IMR-90 (cell line): ENCODE results near the gene MINDY2. TPM values are rescaled to one million over a fixed set of nuclear protein-coding genes. Genes with fewer than 3 reads are reported as not detected.

Experiments used
- ATAC-seq: fragments of 200-7000 bp; cut with Tn5 transposase; 2 replicates; pipeline ENCODE4 v1.9.1; 2020; ENCODE audit warnings: low read depth, mild to moderate bottlenecking, moderate library complexity
- BruUV-seq: library from RNA; stranded (reverse); fragments of 400-500 nt; replicated peaks from 2 replicates; lab custom pipeline; 2021; lab: Mats Ljungman, UMichigan
- CTCF ChIA-PET: fragments of 300-600 bp; formaldehyde crosslinking; extraction: SDS; loops from one replicate; lab custom pipeline; 2021; ENCODE audit warnings: antibody characterized with exemption; lab: Yijun Ruan, JAX
- POLR2A ChIA-PET: fragments of 300-600 bp; sonication (Branson Sonifier 250); formaldehyde crosslinking; loops from one replicate; lab custom pipeline; 2022; ENCODE audit warnings: antibody characterized with exemption; ENCODE audit not compliant: unreplicated experiment; lab: Charles Lee
- DNase-seq: peaks from one replicate; pipeline ENCODE4 v3.0.0; 2013
- H2AFZ ChIP-seq: replicated peaks from 2 replicates; pipeline ENCODE3; 2013; ENCODE audit warnings: low read length, mild to moderate bottlenecking; ENCODE audit not compliant: poor library complexity
- H2AK5ac ChIP-seq: 2 replicates; pipeline ENCODE4 v1.6.1; 2013; ENCODE audit warnings: low read depth, low read length, inconsistent platforms
- H2AK9ac ChIP-seq: replicated peaks from 2 replicates; pipeline ENCODE3; 2013; ENCODE audit warnings: mild to moderate bottlenecking, low read depth, low read length, moderate library complexity; ENCODE audit not compliant: poor library complexity
- H2BK120ac ChIP-seq: 2 replicates; pipeline ENCODE4 v1.6.1; 2013; ENCODE audit warnings: low read depth, low read length, inconsistent platforms
- H2BK15ac ChIP-seq: 3 replicates; pipeline ENCODE4 v1.6.1; 2013; ENCODE audit warnings: low read depth, low read length, inconsistent platforms
- H2BK20ac ChIP-seq: 2 replicates; pipeline ENCODE4 v1.6.1; 2013; ENCODE audit warnings: low read depth, mild to moderate bottlenecking, inconsistent platforms, low read length, moderate library complexity
- H2BK5ac ChIP-seq: 2 replicates; pipeline ENCODE4 v1.6.1; 2013; ENCODE audit warnings: mild to moderate bottlenecking, low read depth, low read length, inconsistent platforms; ENCODE audit not compliant: poor library complexity, severe bottlenecking
- H3K14ac ChIP-seq: replicated peaks from 2 replicates; pipeline ENCODE4 v1.6.1; 2013; ENCODE audit warnings: low read depth, low read length, inconsistent platforms
- H3K18ac ChIP-seq: 2 replicates; pipeline ENCODE4 v1.6.1; 2013; ENCODE audit warnings: low read depth, low read length, control low read depth
- H3K23ac ChIP-seq: 2 replicates; pipeline ENCODE4 v1.6.1; 2013; ENCODE audit warnings: low read depth, low read length, inconsistent platforms
- H3K27ac ChIP-seq: 2 replicates; pipeline ENCODE4 v1.5.1; 2013; ENCODE audit warnings: mild to moderate bottlenecking, control low read depth, low read length; ENCODE audit not compliant: insufficient read depth
- H3K27me3 ChIP-seq: 2 replicates; pipeline ENCODE4 v1.6.1; 2013; ENCODE audit warnings: low read length; ENCODE audit not compliant: control insufficient read depth, insufficient read depth
- H3K36me3 ChIP-seq: 2 replicates; pipeline ENCODE4 v1.6.1; 2013; ENCODE audit warnings: low read length, mixed read lengths; ENCODE audit not compliant: control insufficient read depth, insufficient read depth
- H3K4ac ChIP-seq: 2 replicates; pipeline ENCODE4 v1.6.1; 2013; ENCODE audit warnings: low read depth, low read length, inconsistent platforms
- H3K4me1 ChIP-seq: 2 replicates; pipeline ENCODE4 v1.6.1; 2013; ENCODE audit warnings: low read length, mixed read lengths; ENCODE audit not compliant: control insufficient read depth, insufficient read depth
- H3K4me2 ChIP-seq: 2 replicates; pipeline ENCODE4 v1.6.1; 2013; ENCODE audit warnings: low read depth, mild to moderate bottlenecking, control low read depth, low read length, moderate library complexity
- H3K4me3 ChIP-seq: 2 replicates; pipeline ENCODE4 v1.5.1; 2013; ENCODE audit warnings: low read depth, mild to moderate bottlenecking, control low read depth, low read length, moderate library complexity; ENCODE audit not compliant: insufficient read depth
- H3K56ac ChIP-seq: 2 replicates; pipeline ENCODE4 v1.6.1; 2013; ENCODE audit warnings: low read length, inconsistent platforms; ENCODE audit not compliant: insufficient read depth; ENCODE audit errors: extremely low read depth
- H3K79me1 ChIP-seq, 2 experiments: 2 replicates each; pipeline ENCODE4 v1.6.1; 2013; ENCODE audit warnings: low read length in 2 of 2, inconsistent platforms in 1 of 2, low read depth in 1 of 2
- H3K9ac ChIP-seq: 2 replicates; pipeline ENCODE4 v1.6.1; 2013; ENCODE audit warnings: low read depth, low read length, control low read depth
- H3K9me1 ChIP-seq: 2 replicates; pipeline ENCODE4 v1.6.1; 2013; ENCODE audit warnings: low read length, inconsistent platforms; ENCODE audit not compliant: insufficient read depth
- H3K9me3 ChIP-seq: 2 replicates; pipeline ENCODE4 v1.6.1; 2013; ENCODE audit warnings: low read length; ENCODE audit not compliant: control insufficient read depth, insufficient read depth
- H4K20me1 ChIP-seq: 2 replicates; pipeline ENCODE4 v1.6.1; 2013; ENCODE audit warnings: low read length, inconsistent platforms; ENCODE audit not compliant: insufficient read depth
- H4K5ac ChIP-seq: 2 replicates; pipeline ENCODE4 v1.6.1; 2013; ENCODE audit warnings: mild to moderate bottlenecking, low read depth, low read length, control low read depth
- H4K8ac ChIP-seq, 2 experiments: 2 replicates each; pipeline ENCODE4 v1.6.1; 2013; ENCODE audit warnings: low read depth in 2 of 2, low read length in 2 of 2, control low read depth in 1 of 2, inconsistent platforms in 1 of 2
- H4K91ac ChIP-seq: 2 replicates; pipeline ENCODE4 v1.6.1; 2013; ENCODE audit warnings: low read depth, low read length, inconsistent platforms; ENCODE audit not compliant: insufficient read depth
- MXI1 ChIP-seq: IDR thresholded peaks from 2 replicates; pipeline ENCODE4 v1.6.1; 2012; ENCODE audit warnings: low read depth, mild to moderate bottlenecking, low read length, moderate library complexity, borderline replicate concordance
- POLR2A ChIP-seq: IDR thresholded peaks from 2 replicates; pipeline ENCODE4 v1.6.1; 2012; ENCODE audit warnings: mild to moderate bottlenecking, low read depth, low read length
- SMC3 ChIP-seq: fragments of 150-350 bp; IDR thresholded peaks from 2 replicates; pipeline ENCODE4 v1.6.1; 2016; ENCODE audit warnings: low read depth, mild to moderate bottlenecking, antibody characterized with exemption, low read length, moderate library complexity
- whole genome bisulfite sequencing, 2 experiments: methylation state at CpG; one replicate each; pipeline versions ENCODE4 v1.1.5 to v1.1.7; 2013; ENCODE audit warnings: missing lambda C conversion rate in 2 of 2; ENCODE audit not compliant: insufficient read length in 1 of 2; ENCODE audit errors: extremely low coverage in 2 of 2; 5-methylcytosine and 5-hydroxymethylcytosine counted together
- dilution Hi-C: fragments of 300-500 bp; cut with HindIII; formaldehyde crosslinking; loops from one replicate; pipeline ENCODE4 v1.14.3; 2018; ENCODE audit warnings: low sequenced_read_pairs; ENCODE audit not compliant: unreplicated experiment
- in situ Hi-C: fragments of 300-500 bp; cut with MboI; formaldehyde crosslinking; loops from 3 replicates; pipeline ENCODE4 v1.14.3; 2019; ENCODE audit warnings: low sequenced_read_pairs, inconsistent platforms, mixed read lengths
- intact Hi-C: fragments of 100-400 bp; cut with micrococcal nuclease; formaldehyde crosslinking; loops from 2 replicates; pipeline ENCODE4 v1.10.0; 2022
- polyA plus RNA-seq, 3 experiments: library from polyadenylated mRNA; depleted of rRNA; stranded (reverse); fragments of >200 nt; gene quantifications; 2 replicates each; pipeline ENCODE4 v1.2.3, GENCODE V29; 2012; ENCODE audit warnings: low replicate concordance in 1 of 3
- total RNA-seq: library from RNA; depleted of rRNA; stranded (reverse); fragments of >200 nt; gene quantifications from 2 replicates; pipeline ENCODE4 v1.2.3, GENCODE V29; 2012

The MINDY2 gene
- total and polyA plus RNA-seq, 2 of the 4 experiments (the other 2 are of a cell fraction), result 4.0 to 9.3 TPM

- TF ChIP-seq MXI1, result no peak
- TF ChIP-seq SMC3, result no peak
Measured at GRCh38 chr15:58748040-58748851, 22.9 kb upstream of the MINDY2 start (continued).

GRCh38 chr15:58748852-58749531 lies 22.1 kb upstream of the MINDY2 start:
- POLR2A ChIA-PET, result interaction anchor here (0.9 to 1.5 kb wide), 3 partner anchors 12 to 120 kb away, joined by 3 to 9 read pairs (median 3); partner anchors contain the start of gene MINDY2
- Histone ChIP-seq H2AK5ac (peak overlapping the region; percentile 67), H3K9me3 (no peaks in the 10 kb centered on the region), H4K20me1 (peaks cover 28% of the 10 kb centered on the region; the same call in 1 of the 2 replicates), H3K4ac (peak overlapping the region; percentile 80), H3K14ac (peak overlapping the region; percentile 62), H2AK9ac (peak overlapping the region; percentile 98), H2BK120ac (peak overlapping the region; percentile 27), H3K23ac (peak overlapping the region; percentile 90), H2BK15ac (peak overlapping the region; percentile 9; the same call in 1 of the 3 replicates), H2BK20ac (no peak overlapping the region), H3K4me1 (no peaks in the 10 kb centered on the region), H4K91ac (peak overlapping the region; percentile 78), H3K4me2 (peak overlapping the region; percentile 79; the same call in 1 of the 2 replicates), H2BK5ac (peak overlapping the region; percentile 84), H3K9me1 (peaks cover 4% of the 10 kb centered on the region), H3K27me3 (no peaks in the 10 kb centered on the region), H4K8ac (peak overlapping the region; percentile 55 to 64; a peak in 2 of 4 replicates), H3K79me1 (peaks cover 5 to 16% of the 10 kb centered on the region in 2 experiments; a peak in 2 of 4 replicates), H3K27ac (peak overlapping the region; percentile 93), H3K9ac (peak overlapping the region; percentile 97), H2AFZ (peak overlapping the region; percentile 97), H3K4me3 (peak overlapping the region; percentile 74), H4K5ac (no peak overlapping the region), H3K36me3 (no peaks in the 10 kb centered on the region), H3K56ac (peak overlapping the region; percentile 73), H3K18ac (peak overlapping the region; percentile 53)
- no peak for DNase-seq
- WGBS, 2 experiments, result 0% methylated on average over 44 of the region's 81 CpGs; no CpG with 5 or more reads in 1 of the 2 experiments
- no TSS peak for BruUV-seq
- intact Hi-C loops (loop anchor here (2.0 to 5.0 kb wide), 5 partner anchors 22 to 520 kb away; partner anchors contain the start of gene MINDY2), dilution Hi-C loops (no loop called here), in situ Hi-C loops (no loop called here)
- TF ChIP-seq MXI1, result peak; percentile 31; the same call in 1 of the 2 replicates
- TF ChIP-seq POLR2A, result 0 out of 2 replicates have a peak, but pooled peaks have one; percentile 41
- no peak for TF ChIP-seq SMC3
- CTCF ChIA-PET, result interaction anchor here (1.0 kb wide), 1 partner anchor 22 kb away, joined by 3 read pairs; the partner anchor contains the start of gene MINDY2
- ATAC-seq, result peak; percentile 24
